M059J (cell line): ENCODE results near the gene MIEF1. TPM values are rescaled to one million over a fixed set of nuclear protein-coding genes. Genes with fewer than 3 reads are reported as not detected.

Experiments used
- DNase-seq: peaks from one replicate; pipeline ENCODE4 v3.0.0-alpha.2; 2012; ENCODE audit warnings: low read depth
- total RNA-seq: library from RNA; depleted of rRNA; stranded (reverse); fragments of >200 nt; shearing (Covaris generic); gene quantifications from 2 replicates; pipeline ENCODE4 v1.2.3, GENCODE V29; 2014; rRNA removed

Gene MIEF1
- total RNA-seq: 11.9 and 17.8 TPM in 2 replicates

GRCh38 chr22:39502109-39502788, at the start of gene MIEF1:
Gene MIEF1, plus strand, starts transcription at chr22:39502290. Its CDS starts 9,005 bp downstream, at chr22:39511295.
- peak; percentile 92 for DNase-seq

GRCh38 chr22:39452740-39453040, 49.4 kb upstream of the MIEF1 start:
- DNase-seq: no peak

DNA sequence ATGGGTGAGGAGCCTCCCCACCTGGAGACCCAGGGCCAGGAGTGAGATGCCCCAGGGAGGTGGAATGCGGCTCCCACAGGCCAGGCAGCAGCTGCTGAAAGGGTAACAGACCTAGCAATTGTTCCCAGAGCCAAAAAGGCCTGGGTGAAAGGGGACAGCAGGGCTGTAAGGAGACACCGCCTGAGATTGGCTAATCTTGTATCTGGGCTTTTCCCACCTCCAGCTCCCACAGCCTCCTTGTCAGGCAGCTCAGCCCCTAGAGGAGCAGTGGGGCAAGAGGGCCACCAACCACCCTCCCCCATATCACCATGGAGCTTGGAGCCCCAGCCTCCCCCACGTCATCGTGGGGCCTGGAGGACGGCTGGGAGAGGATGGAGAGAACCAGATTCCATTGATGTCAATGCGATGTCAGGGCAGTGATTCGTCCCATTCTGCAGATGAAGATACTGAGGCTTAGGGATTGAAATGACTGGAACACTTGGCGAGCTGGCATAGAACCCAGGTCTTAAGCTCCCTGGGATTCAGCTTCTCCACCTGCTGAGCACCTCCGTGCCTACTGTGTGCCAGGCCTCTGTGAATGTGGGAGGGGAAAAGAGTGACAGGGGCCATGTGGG, 48.2 kb upstream of the MIEF1 start:
- DNase-seq: no peak

DNA sequence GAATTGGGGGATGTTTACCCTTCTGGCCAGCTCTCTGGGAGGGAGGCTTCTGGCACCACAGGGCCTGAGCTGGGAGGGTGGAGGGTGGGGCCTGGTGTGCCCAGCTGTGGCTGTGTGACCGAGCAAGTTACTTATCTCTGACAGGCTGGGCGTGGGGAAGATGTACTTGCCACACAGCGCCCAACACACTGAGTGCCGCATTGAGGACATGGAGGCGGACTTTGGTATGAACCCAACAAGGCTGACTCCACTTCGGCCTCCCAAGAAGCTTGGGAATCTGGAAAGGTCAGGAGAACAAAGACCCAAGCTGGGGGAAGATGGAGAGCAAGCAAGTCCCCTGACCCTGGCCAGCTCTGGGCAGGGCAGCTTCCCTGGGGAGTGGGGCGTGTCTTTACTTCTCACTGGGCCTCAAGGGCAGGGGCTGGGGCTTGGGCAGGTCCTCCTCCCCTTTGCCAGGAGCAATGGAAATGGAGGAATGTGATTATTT, 47.7 kb upstream of the MIEF1 start:
- DNase-seq: no peak

- DNase-seq: no peak
Observed at GRCh38 chr22:39456522-39457197, 45.4 kb upstream of the MIEF1 start, which contains the start of gene MGAT3. Gene MGAT3, plus strand, starts transcription at chr22:39457012. Its CDS starts 30,336 bp downstream, at chr22:39487348.

GRCh38 chr22:39457198-39457555, 44.9 kb upstream of the MIEF1 start:
- DNase-seq: no peak

- no peak for DNase-seq
Observed at GRCh38 chr22:39457556-39458443, 44.3 kb upstream of the MIEF1 start.

DNA sequence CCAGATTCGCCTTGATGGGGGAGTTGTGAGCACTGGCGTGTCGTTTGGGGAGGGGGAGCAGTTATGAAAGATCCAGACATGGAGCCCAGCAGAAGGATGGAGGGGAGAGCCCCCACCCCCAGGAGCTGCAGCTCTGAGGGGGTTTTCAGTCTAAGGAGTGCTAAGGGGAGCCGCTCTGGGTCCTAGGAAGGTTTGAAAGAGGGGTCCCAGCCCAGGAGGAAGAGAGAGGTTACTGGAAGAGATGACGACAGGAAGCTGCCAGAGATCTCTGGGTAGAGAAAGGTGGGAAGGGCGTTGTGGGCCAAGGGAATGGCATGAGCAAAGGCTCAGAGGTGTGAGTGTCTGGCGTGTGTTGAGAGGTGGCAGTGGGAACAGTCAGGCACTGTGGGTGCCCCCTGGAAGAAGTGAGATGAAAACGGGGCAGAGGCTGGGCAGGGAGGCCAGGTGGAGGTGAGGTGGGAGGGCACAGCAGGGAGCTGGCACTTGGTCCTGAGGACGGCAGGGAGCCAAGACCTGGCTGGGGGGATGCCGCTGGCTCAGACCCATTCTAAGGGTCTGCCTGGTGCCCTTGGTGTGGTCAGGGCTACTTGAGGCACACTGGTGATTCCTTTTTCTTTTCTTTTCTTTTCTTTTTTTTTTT, 43.5 kb upstream of the MIEF1 start:
- DNase-seq: no peak

DNA sequence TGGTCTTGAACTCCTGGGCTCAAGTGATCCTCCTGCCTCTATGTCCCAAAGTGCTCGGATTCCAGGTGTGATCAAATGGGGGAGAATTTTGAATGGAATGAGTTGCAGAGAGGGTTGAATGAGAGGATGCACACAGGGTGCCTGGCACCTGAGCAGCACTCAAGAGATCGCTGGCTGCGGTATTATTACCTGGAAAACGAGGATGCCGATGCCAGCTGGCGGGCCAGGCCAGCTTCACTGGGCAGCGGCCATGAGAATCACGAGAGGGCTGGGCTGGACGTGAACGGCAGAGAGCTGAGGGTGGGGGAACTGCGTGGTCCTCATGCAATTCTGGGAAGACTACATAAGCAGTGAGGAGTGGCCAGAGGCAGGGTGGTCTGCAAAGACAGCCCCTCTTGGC, 42.4 kb upstream of the MIEF1 start:
- no peak for DNase-seq

DNA sequence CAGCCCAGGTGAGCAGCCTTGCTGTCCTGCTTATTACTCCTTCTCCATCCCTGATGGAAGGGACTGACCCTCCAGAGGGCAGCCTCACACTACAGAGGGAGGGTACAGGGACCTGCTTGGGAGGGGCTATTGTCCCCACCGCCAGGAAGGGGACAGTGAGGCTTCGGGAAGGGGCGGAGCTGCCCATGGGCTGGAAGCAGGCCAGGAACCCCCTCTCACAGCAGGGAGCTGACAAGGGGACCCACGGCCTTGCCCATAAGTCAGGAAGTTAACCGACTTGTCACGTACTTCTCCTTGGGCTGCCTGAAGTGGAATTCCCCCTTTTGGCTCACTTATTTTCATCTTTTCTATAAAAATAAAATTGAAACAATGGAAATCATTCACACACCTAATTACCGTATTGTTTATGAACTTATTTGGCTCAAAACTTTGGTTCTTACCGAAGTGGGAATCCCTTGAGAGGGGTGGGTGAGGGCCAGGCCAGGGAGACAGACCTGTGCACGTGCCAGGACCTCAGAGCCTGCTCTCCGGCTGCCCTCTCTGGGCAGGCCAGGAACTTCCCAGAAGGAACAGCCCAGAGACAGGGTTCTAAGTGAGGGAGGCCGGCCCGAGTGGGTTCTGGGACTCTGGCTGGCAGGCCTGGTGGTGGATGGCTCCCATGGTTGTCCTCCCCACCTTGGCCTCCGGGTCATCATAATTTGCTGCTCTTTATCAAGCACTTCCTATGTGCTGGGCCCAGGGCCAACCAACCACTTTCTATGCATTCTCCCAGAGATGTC, 39.5 kb upstream of the MIEF1 start:
- no peak for DNase-seq

GRCh38 chr22:39463277-39463676, 38.8 kb upstream of the MIEF1 start:
- no peak for DNase-seq

- peak; percentile 20 for DNase-seq
Observed at GRCh38 chr22:39463931-39464390, 38.1 kb upstream of the MIEF1 start.

GRCh38 chr22:39466228-39467006, 35.7 kb upstream of the MIEF1 start:
- DNase-seq: no peak

- DNase-seq: no peak
Observed at GRCh38 chr22:39467390-39467895, 34.6 kb upstream of the MIEF1 start.

- no peak for DNase-seq
Observed at GRCh38 chr22:39468487-39469325, 33.4 kb upstream of the MIEF1 start.

GRCh38 chr22:39469326-39469680, 32.8 kb upstream of the MIEF1 start:
- no peak for DNase-seq

DNA sequence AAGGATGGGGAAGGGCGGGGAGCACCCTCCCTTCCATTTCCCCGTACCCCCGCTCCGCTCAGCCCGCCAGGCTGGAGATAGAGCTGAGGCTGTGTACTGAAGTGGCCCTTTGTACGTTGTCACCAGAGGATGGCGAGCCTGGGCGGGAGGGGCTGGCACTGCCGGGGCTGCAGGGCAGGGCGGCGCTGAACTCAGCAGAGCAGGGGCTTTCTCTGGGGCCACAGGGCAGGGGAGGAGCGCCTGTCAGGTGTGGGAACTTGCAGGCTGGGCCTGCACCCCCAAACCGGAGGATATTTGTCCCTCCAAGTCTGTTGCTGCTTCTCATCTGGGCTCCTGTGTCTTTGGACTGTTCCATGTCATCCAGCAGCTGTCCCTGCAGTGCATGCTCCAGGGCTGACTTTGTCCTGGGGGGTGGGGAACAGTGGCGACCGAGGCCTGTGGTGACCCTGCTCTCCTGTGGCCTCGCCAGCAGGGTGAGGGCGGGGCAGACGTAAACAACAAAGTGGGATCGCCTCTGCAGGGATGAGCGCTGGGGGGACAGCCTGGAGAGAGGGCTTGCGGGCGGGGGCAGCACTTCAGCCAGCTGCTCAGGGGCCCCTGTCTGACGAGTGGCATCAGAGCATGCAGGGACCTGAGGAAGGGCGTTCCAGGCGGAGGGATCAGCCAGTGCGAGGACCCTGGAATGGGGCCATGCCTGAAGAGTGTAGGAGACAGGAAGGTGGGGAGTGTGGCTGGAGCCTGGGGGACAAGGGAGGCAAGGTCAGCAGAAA, 32.2 kb upstream of the MIEF1 start:
- DNase-seq: no peak
